A549 (cell line): Measurements from ENCODE around the gene GUK1.

Experiments
- CBX8 ChIP-seq: fragments of 200-600 bp; sonication (generic); IDR thresholded peaks from 2 replicates; pipeline ENCODE4 v1.6.1; 2016
- HDAC2 ChIP-seq: fragments of 200-600 bp; sonication (generic); IDR thresholded peaks from 2 replicates; pipeline ENCODE4 v1.6.1; 2016
- HOXB5 ChIP-seq: fragments of 250-450 bp; sonication (Bioruptor Pico); IDR thresholded peaks from 2 replicates; pipeline ENCODE4 v1.5.0; 2020; ENCODE audit warnings: mild to moderate bottlenecking, moderate library complexity
- KDM1A ChIP-seq: fragments of 200-600 bp; sonication (generic); IDR thresholded peaks from 2 replicates; pipeline ENCODE4 v1.6.1; 2016; ENCODE audit warnings: low read depth, mild to moderate bottlenecking
- MAFK ChIP-seq: fragments of 450-650 bp; IDR thresholded peaks from 2 replicates; pipeline ENCODE4 v1.6.1; 2014; ENCODE audit not compliant: partially characterized antibody
- POLR2A ChIP-seq: IDR thresholded peaks from 2 replicates; pipeline ENCODE4 v1.6.1; 2012; ENCODE audit warnings: mild to moderate bottlenecking, low read length
- SMC3 ChIP-seq: fragments of >200 bp; sonication (Bioruptor Twin); formaldehyde crosslinking; IDR thresholded peaks from 3 replicates; pipeline ENCODE4 v1.6.1; 2018; ENCODE audit warnings: inconsistent platforms
- TP53 ChIP-seq: fragments of 250-450 bp; sonication (Bioruptor Pico); IDR thresholded peaks from 2 replicates; pipeline ENCODE4 v1.5.0; 2021; ENCODE audit warnings: mild to moderate bottlenecking, moderate library complexity
- TF ChIP-seq, protein P1 (sequence below): fragments of >200 bp; sonication (Bioruptor Twin); formaldehyde crosslinking; IDR thresholded peaks from 3 replicates; pipeline ENCODE4 v1.5.1; 2016
- TF ChIP-seq, protein P2 (sequence below): IDR thresholded peaks from 2 replicates; pipeline ENCODE4 v1.6.1; 2012
- TF ChIP-seq, protein P3 (sequence below): fragments of 200-600 bp; sonication (generic); IDR thresholded peaks from 2 replicates; pipeline ENCODE4 v1.6.1; 2016; ENCODE audit warnings: antibody characterized with exemption, mild to moderate bottlenecking, moderate library complexity
- TF ChIP-seq, protein P4 (sequence below): fragments of 450-650 bp; IDR thresholded peaks from 2 replicates; pipeline ENCODE4 v1.6.1; 2014; ENCODE audit warnings: antibody characterized with exemption
- TF ChIP-seq, protein P5 (sequence below): fragments of 150-350 bp; IDR thresholded peaks from 2 replicates; pipeline ENCODE4 v1.6.1; 2014; ENCODE audit warnings: low read depth, mild to moderate bottlenecking, low read length
- TF ChIP-seq, protein P6 (sequence below): fragments of 250-450 bp; sonication (Bioruptor Pico); IDR thresholded peaks from 2 replicates; pipeline ENCODE4 v1.5.0; 2021; ENCODE audit warnings: mild to moderate bottlenecking, moderate library complexity, borderline replicate concordance

DNA sequence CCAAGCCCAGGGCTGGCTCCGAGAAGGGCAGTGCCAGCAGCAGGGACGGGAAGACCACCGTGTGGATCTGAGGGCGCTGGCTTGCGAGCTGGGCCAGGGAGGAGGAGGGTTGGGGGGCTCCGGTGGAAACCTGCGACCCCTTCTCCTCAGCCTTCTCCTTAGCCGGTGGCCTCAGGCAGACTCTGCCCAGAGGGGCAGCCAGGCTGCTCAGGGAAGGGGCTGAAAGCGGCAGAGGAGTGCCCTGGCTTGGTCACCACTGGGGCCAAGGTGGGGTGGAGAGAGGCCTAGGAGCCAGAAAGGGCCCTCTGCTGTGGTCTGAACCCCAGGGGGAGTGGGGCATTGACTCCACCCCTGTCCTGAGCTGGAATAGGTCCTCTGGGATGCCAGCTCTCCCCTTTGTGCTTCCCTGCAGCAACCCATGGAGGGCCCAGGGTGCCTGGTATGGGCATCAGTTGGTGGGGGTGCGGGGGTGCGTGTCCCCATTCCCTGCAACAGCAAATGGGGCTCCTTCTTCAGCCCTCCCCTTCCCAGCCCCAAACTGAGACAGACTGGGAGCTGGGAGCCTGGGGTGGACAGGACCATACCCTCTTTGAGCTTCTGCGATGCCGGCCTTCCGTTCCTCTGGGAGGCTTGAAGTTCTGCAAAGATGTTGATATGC lies 19.1 kb downstream of the GUK1 start:
- TF ChIP-seq, protein P1, sequence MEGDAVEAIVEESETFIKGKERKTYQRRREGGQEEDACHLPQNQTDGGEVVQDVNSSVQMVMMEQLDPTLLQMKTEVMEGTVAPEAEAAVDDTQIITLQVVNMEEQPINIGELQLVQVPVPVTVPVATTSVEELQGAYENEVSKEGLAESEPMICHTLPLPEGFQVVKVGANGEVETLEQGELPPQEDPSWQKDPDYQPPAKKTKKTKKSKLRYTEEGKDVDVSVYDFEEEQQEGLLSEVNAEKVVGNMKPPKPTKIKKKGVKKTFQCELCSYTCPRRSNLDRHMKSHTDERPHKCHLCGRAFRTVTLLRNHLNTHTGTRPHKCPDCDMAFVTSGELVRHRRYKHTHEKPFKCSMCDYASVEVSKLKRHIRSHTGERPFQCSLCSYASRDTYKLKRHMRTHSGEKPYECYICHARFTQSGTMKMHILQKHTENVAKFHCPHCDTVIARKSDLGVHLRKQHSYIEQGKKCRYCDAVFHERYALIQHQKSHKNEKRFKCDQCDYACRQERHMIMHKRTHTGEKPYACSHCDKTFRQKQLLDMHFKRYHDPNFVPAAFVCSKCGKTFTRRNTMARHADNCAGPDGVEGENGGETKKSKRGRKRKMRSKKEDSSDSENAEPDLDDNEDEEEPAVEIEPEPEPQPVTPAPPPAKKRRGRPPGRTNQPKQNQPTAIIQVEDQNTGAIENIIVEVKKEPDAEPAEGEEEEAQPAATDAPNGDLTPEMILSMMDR: no peak
- TF ChIP-seq SMC3: no peak
- TF ChIP-seq KDM1A: no peak
- TF ChIP-seq POLR2A: no peak
- TF ChIP-seq, protein P2, sequence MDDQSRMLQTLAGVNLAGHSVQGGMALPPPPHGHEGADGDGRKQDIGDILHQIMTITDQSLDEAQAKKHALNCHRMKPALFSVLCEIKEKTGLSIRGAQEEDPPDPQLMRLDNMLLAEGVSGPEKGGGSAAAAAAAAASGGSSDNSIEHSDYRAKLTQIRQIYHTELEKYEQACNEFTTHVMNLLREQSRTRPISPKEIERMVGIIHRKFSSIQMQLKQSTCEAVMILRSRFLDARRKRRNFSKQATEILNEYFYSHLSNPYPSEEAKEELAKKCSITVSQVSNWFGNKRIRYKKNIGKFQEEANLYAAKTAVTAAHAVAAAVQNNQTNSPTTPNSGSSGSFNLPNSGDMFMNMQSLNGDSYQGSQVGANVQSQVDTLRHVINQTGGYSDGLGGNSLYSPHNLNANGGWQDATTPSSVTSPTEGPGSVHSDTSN: no peak
- no peak for TF ChIP-seq MAFK
- TF ChIP-seq, protein P3, sequence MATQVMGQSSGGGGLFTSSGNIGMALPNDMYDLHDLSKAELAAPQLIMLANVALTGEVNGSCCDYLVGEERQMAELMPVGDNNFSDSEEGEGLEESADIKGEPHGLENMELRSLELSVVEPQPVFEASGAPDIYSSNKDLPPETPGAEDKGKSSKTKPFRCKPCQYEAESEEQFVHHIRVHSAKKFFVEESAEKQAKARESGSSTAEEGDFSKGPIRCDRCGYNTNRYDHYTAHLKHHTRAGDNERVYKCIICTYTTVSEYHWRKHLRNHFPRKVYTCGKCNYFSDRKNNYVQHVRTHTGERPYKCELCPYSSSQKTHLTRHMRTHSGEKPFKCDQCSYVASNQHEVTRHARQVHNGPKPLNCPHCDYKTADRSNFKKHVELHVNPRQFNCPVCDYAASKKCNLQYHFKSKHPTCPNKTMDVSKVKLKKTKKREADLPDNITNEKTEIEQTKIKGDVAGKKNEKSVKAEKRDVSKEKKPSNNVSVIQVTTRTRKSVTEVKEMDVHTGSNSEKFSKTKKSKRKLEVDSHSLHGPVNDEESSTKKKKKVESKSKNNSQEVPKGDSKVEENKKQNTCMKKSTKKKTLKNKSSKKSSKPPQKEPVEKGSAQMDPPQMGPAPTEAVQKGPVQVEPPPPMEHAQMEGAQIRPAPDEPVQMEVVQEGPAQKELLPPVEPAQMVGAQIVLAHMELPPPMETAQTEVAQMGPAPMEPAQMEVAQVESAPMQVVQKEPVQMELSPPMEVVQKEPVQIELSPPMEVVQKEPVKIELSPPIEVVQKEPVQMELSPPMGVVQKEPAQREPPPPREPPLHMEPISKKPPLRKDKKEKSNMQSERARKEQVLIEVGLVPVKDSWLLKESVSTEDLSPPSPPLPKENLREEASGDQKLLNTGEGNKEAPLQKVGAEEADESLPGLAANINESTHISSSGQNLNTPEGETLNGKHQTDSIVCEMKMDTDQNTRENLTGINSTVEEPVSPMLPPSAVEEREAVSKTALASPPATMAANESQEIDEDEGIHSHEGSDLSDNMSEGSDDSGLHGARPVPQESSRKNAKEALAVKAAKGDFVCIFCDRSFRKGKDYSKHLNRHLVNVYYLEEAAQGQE: no peak
- no peak for TF ChIP-seq CBX8
- TF ChIP-seq HOXB5 (CRISPR knock-in tag): no peak
- no peak for TF ChIP-seq TP53 (CRISPR knock-in tag)
- TF ChIP-seq, protein P4, sequence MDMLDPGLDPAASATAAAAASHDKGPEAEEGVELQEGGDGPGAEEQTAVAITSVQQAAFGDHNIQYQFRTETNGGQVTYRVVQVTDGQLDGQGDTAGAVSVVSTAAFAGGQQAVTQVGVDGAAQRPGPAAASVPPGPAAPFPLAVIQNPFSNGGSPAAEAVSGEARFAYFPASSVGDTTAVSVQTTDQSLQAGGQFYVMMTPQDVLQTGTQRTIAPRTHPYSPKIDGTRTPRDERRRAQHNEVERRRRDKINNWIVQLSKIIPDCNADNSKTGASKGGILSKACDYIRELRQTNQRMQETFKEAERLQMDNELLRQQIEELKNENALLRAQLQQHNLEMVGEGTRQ: no peak
- TF ChIP-seq, protein P5, sequence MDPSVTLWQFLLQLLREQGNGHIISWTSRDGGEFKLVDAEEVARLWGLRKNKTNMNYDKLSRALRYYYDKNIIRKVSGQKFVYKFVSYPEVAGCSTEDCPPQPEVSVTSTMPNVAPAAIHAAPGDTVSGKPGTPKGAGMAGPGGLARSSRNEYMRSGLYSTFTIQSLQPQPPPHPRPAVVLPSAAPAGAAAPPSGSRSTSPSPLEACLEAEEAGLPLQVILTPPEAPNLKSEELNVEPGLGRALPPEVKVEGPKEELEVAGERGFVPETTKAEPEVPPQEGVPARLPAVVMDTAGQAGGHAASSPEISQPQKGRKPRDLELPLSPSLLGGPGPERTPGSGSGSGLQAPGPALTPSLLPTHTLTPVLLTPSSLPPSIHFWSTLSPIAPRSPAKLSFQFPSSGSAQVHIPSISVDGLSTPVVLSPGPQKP: no peak
- no peak for TF ChIP-seq HDAC2
- TF ChIP-seq, protein P6, sequence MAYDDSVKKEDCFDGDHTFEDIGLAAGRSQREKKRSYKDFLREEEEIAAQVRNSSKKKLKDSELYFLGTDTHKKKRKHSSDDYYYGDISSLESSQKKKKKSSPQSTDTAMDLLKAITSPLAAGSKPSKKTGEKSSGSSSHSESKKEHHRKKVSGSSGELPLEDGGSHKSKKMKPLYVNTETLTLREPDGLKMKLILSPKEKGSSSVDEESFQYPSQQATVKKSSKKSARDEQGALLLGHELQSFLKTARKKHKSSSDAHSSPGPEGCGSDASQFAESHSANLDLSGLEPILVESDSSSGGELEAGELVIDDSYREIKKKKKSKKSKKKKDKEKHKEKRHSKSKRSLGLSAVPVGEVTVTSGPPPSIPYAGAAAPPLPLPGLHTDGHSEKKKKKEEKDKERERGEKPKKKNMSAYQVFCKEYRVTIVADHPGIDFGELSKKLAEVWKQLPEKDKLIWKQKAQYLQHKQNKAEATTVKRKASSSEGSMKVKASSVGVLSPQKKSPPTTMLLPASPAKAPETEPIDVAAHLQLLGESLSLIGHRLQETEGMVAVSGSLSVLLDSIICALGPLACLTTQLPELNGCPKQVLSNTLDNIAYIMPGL (CRISPR knock-in tag): no peak
